ENCODE measurements around the gene COL7A1.

COL7A1 gene

DNA sequence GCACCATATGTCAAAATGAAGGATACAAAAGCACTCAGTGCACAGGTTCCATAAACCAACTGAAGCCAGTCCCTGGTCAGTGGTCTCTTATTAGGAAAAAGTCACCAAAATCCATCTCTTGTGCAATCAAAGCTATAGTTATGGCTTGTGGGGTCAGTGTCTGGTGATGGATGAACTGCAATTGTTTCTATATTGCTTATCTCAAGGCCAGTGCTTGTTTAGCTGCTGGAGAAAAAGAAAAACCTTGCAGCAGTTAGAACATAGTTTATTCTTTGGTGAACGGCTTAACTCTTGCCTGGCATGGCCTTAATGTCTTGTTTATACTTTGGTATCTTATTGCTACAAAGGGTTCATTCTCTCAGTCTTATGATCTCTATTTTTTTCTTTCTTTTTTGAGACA, 17.2 kb upstream of the COL7A1 start:
- Histone ChIP-seq H3K4me3 (ENCODE audit: low read depth, low read length) (no peak overlapping the region), H3K27me3 (ENCODE audit: insufficient read depth, low read depth, severe bottlenecking) (no peaks in the 10 kb centered on the region), H3K9me3 (ENCODE audit: severe bottlenecking) (peaks cover 3% of the 10 kb centered on the region), H3K27ac (no peak overlapping the region), H3K36me3 (peaks cover 24% of the 10 kb centered on the region)
- DNase-seq: no peak
- TF ChIP-seq, protein P1, sequence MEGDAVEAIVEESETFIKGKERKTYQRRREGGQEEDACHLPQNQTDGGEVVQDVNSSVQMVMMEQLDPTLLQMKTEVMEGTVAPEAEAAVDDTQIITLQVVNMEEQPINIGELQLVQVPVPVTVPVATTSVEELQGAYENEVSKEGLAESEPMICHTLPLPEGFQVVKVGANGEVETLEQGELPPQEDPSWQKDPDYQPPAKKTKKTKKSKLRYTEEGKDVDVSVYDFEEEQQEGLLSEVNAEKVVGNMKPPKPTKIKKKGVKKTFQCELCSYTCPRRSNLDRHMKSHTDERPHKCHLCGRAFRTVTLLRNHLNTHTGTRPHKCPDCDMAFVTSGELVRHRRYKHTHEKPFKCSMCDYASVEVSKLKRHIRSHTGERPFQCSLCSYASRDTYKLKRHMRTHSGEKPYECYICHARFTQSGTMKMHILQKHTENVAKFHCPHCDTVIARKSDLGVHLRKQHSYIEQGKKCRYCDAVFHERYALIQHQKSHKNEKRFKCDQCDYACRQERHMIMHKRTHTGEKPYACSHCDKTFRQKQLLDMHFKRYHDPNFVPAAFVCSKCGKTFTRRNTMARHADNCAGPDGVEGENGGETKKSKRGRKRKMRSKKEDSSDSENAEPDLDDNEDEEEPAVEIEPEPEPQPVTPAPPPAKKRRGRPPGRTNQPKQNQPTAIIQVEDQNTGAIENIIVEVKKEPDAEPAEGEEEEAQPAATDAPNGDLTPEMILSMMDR (IDR thresholded peaks at IDR 0.05; ENCODE audit: low read depth, low read length): no peak

DNA sequence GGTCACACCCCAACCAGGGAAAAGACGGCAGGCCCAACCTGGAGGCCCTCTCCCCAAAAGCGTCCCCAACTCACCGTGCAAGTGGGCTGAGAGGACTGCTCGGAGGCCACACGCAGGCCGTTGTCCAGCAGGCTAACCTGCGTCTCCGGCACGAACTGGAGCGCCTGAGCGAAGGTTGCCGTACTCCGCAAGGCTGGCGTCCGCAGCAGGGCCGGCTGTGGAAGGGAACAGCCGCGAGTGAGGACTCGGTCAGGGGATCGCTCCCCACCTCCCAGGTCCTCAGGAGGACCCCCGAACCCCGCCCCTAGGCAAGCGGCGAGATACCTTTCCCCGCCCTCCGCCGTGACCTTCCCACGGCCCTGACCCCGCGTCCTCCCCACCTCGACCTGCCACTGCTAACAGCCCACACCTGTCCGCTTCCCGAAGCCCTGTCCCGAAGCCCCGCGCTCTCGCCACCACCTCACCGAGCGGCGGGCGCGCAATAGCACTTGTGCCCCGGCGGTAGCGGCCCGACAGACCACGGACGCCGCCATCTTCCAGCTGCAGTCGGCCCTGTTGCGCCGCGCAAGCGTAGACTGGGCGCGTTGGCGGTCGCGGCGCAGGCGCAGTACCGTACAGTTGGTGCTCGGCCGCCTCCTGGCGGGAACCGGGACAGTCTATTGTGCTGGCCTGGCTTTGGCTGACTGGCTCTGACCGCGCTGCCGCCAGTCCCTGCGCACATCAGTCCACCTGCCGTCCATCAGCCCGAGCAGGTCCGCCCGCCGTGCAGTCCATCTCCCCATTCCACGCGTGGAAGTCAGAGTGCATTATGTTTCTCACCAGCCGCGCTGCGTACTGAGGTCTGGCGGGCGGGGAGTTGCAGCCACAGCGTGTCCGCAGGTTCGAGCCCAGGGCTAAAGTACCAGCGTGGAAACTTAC, 14.2 kb upstream of the COL7A1 start, which contains the start of gene UQCRC1:
Gene UQCRC1 (minus strand): TSS at position 559 of the 918 bp plus-strand sequence. CDS start 26 bp downstream, at position 533.
- TF ChIP-seq, protein P1 (IDR thresholded peaks at IDR 0.05; ENCODE audit: low read depth, low read length): peak; percentile 83
- no peaks in the 10 kb centered on the region for H3K27me3 ChIP-seq (ENCODE audit: insufficient read depth, low read depth, severe bottlenecking)
- DNase-seq: peak; percentile 93
- H3K36me3 ChIP-seq: peaks cover 48% of the 10 kb centered on the region
- H3K27ac ChIP-seq: peak within 1 kb of the TSS; percentile 89
- peak within 1 kb of the TSS; percentile 89 for H3K4me3 ChIP-seq (ENCODE audit: low read depth, low read length)
- H3K9me3 ChIP-seq (ENCODE audit: severe bottlenecking): no peaks in the 10 kb centered on the region

GRCh38 chr3:48607519-48607918, 12.4 kb upstream of the COL7A1 start:
- H3K27me3 ChIP-seq (ENCODE audit: insufficient read depth, low read depth, severe bottlenecking): no peaks in the 10 kb centered on the region
- peak; percentile 46 for DNase-seq
- no peaks in the 10 kb centered on the region for H3K9me3 ChIP-seq (ENCODE audit: severe bottlenecking)
- TF ChIP-seq, protein P1 (IDR thresholded peaks at IDR 0.05; ENCODE audit: low read depth, low read length): no peak
- H3K36me3 ChIP-seq: peaks cover 61% of the 10 kb centered on the region
- H3K27ac ChIP-seq: no peak overlapping the region
- no peak overlapping the region for H3K4me3 ChIP-seq (ENCODE audit: low read depth, low read length)

DNA sequence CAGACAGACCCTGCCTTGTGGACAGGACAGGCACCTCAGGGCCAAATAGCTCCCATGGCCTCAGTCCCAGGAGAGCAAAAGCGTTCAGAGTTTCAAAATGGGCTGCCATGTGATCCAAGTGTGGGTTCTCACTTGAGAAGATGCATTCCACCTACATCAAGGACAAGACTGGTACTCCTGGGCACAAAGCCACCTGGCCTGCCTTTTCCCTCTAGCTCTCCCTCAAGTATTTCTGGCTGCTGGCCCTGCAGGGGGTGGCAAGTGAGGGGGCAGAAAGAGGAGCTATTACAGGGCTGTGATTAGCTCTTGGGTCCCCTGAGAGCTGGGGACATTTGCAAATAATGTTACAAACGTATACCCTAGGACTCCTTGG, 6.5 kb upstream of the COL7A1 start:
- DNase-seq: no peak
- Histone ChIP-seq H3K9me3 (ENCODE audit: severe bottlenecking) (no peaks in the 10 kb centered on the region), H3K27ac (no peak overlapping the region), H3K36me3 (peaks cover 91% of the 10 kb centered on the region), H3K27me3 (ENCODE audit: insufficient read depth, low read depth, severe bottlenecking) (no peaks in the 10 kb centered on the region), H3K4me3 (ENCODE audit: low read depth, low read length) (no peak overlapping the region)
- TF ChIP-seq, protein P1 (IDR thresholded peaks at IDR 0.05; ENCODE audit: low read depth, low read length): no peak

DNA sequence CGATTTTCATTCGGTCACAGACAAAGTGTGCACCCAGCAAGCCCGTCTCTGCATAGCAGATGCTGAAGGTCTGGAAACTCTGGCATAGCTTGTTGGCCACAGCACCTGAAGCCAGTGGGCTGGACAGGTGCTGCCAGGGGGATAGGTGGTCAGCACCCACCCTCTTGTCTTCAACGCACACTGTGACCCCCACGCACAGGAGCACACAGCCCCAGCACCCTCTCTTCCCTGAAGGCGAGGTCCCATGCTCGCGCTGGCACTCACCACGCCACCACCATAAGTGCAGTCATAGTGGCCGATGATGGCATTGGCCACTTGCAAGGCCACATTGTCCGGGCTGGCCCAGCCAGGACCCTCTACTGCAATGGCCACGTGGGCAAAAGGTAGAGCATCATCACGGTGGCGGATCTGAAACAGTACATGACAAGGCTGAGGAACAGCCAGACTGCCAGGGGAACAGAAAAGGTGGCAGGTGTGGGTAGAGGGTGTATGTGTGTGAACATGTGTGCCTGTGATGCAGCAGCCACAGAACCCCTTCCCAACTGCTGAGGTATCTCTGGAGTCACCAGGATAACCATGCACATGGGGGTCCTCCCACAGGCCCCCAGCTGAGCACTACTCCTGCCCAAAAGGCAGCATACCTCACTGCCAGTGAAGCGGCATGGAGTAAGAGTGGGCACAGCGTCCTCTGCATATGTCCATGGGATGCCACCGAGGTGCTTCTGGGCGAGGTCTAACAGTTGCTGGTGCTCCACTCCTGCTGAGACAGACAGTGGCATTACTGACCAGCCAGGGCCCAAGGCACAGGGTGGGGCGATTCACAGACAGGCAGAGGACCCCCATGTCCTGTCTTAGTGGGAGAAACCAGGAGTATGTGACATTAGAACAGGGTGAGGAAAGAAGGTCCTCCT, 5.8 kb upstream of the COL7A1 start:
- H3K9me3 ChIP-seq (ENCODE audit: severe bottlenecking): no peaks in the 10 kb centered on the region
- H3K36me3 ChIP-seq: peaks cover 84% of the 10 kb centered on the region
- no peak for DNase-seq
- TF ChIP-seq, protein P1 (IDR thresholded peaks at IDR 0.05; ENCODE audit: low read depth, low read length): no peak
- no peak overlapping the region for H3K27ac ChIP-seq
- no peaks in the 10 kb centered on the region for H3K27me3 ChIP-seq (ENCODE audit: insufficient read depth, low read depth, severe bottlenecking)
- H3K4me3 ChIP-seq (ENCODE audit: low read depth, low read length): no peak overlapping the region

Measured in WERI-Rb-1 (cell line).